OCI-LY3 (cell line): ENCODE results near the gene DAZL.

Source experiments
- EZH2phosphoT487 ChIP-seq: fragments of 200-600 bp; shearing (Covaris generic); IDR thresholded peaks from 2 replicates; pipeline ENCODE4 v1.6.1; 2018; ENCODE audit warnings: antibody characterized with exemption, mixed run types, low read depth
- TF ChIP-seq, protein P1 (sequence below): fragments of 200-600, 300-600 bp; sonication (generic); IDR thresholded peaks from 2 replicates; pipeline ENCODE4 v1.5.1; 2014; ENCODE audit warnings: antibody characterized with exemption, low read length, low read depth

DNA sequence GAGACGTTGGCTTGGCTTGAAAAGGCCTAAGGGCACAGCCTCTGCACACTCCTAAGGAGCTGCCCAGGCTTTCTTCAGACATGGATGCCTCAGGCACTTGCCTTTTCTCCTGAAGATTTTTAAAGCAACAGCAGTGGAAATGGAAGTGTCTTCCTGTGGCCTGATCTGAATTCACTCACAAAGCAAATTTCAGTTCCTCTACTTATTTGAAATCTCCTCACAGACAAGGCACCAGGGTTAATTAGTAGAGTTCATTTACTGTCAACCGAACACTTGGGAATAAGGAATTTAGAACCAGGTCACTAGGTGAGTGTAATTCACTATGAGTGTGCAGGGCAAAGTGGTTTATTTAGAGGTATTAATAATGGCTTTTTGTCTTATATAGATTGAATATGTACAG, 27.2 kb upstream of the DAZL start:
- TF ChIP-seq, protein P1, sequence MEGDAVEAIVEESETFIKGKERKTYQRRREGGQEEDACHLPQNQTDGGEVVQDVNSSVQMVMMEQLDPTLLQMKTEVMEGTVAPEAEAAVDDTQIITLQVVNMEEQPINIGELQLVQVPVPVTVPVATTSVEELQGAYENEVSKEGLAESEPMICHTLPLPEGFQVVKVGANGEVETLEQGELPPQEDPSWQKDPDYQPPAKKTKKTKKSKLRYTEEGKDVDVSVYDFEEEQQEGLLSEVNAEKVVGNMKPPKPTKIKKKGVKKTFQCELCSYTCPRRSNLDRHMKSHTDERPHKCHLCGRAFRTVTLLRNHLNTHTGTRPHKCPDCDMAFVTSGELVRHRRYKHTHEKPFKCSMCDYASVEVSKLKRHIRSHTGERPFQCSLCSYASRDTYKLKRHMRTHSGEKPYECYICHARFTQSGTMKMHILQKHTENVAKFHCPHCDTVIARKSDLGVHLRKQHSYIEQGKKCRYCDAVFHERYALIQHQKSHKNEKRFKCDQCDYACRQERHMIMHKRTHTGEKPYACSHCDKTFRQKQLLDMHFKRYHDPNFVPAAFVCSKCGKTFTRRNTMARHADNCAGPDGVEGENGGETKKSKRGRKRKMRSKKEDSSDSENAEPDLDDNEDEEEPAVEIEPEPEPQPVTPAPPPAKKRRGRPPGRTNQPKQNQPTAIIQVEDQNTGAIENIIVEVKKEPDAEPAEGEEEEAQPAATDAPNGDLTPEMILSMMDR = no peak
- TF ChIP-seq EZH2phosphoT487 = no peak
